ENCODE measurements around the gene ALCAM. TPM values are rescaled to one million over a fixed set of nuclear protein-coding genes. Genes with fewer than 3 reads are reported as not detected.

ALCAM gene
- total RNA-seq, 2 donors from 2014 or later, result 17.8 to 29.6 TPM

DNA sequence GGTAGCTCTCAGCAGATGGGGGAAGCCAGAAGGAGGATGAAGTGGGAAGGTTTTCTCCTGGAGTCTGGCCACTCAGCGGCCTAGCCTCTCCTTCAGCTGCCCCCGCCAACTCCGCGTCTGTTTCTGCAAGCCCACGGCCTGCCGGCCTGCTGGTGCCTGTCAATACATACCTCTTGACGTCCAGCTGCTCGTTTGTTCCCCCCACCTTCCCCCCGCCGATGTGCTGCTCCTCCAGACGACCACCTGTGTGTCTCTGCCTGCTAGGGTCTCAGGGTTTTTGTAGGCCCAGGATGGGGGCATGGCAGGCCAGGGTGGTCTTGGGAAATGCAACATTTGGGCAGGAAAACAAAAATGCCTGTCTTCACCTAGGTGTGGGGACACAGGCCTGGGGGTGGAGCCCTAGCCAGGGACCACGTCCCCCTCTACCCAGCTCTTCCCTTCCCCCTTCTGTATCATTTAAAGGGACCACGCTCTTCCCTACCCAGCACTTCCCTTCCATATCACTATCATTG lies 137.8 kb downstream of the ALCAM start:
- no peak overlapping the region for H3K4me3 ChIP-seq
- TF ChIP-seq, protein P1, sequence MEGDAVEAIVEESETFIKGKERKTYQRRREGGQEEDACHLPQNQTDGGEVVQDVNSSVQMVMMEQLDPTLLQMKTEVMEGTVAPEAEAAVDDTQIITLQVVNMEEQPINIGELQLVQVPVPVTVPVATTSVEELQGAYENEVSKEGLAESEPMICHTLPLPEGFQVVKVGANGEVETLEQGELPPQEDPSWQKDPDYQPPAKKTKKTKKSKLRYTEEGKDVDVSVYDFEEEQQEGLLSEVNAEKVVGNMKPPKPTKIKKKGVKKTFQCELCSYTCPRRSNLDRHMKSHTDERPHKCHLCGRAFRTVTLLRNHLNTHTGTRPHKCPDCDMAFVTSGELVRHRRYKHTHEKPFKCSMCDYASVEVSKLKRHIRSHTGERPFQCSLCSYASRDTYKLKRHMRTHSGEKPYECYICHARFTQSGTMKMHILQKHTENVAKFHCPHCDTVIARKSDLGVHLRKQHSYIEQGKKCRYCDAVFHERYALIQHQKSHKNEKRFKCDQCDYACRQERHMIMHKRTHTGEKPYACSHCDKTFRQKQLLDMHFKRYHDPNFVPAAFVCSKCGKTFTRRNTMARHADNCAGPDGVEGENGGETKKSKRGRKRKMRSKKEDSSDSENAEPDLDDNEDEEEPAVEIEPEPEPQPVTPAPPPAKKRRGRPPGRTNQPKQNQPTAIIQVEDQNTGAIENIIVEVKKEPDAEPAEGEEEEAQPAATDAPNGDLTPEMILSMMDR (IDR thresholded peaks at IDR 0.05), result no peak
- no peaks in the 10 kb centered on the region for H3K9me3 ChIP-seq
- no peaks in the 10 kb centered on the region for H3K4me1 ChIP-seq
- no peak overlapping the region for H3K27ac ChIP-seq
- H3K9ac ChIP-seq (ENCODE audit: low read depth in 2 of 2, low read length in 2 of 2), result no peak overlapping the region
- DNase-seq, result no peak
- H3K27me3 ChIP-seq, result no peaks in the 10 kb centered on the region
- intact Hi-C loops (cut with DNase I), result no loop called here
- H3K36me3 ChIP-seq, result no peaks in the 10 kb centered on the region

DNA sequence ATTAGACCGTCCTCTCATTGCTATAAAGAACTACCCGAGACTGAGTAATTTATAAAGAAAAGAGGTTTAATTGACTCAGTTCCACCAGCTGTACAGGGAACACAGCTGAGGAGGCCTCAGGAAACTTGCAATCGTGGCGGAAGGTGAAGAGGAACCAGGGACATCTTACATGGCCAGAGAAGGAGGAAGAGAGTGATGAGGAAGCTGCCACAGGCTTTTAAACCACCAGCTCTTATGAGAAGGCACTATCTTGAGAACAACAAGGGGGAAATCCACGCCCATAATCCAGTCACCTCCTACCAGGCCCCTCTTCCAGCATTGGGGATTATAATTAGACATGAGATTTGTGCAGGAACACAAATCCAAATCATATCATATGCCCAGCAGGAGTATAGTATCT lies 138.5 kb downstream of the ALCAM start:
- TF ChIP-seq, protein P1 (IDR thresholded peaks at IDR 0.05), result no peak
- Histone ChIP-seq H3K9ac (ENCODE audit: low read depth in 2 of 2, low read length in 2 of 2) (no peak overlapping the region), H3K4me1 (no peaks in the 10 kb centered on the region), H3K27ac (no peak overlapping the region), H3K9me3 (no peaks in the 10 kb centered on the region), H3K27me3 (no peaks in the 10 kb centered on the region), H3K4me3 (no peak overlapping the region), H3K36me3 (no peaks in the 10 kb centered on the region)
- no peak for DNase-seq
- intact Hi-C loops (cut with DNase I), result no loop called here

- Histone ChIP-seq H3K27me3 (no peaks in the 10 kb centered on the region), H3K9me3 (no peaks in the 10 kb centered on the region), H3K4me3 (no peak overlapping the region), H3K36me3 (no peaks in the 10 kb centered on the region), H3K9ac (ENCODE audit: low read depth in 2 of 2, low read length in 2 of 2) (no peak overlapping the region), H3K27ac (no peak overlapping the region), H3K4me1 (no peaks in the 10 kb centered on the region)
- intact Hi-C loops (cut with DNase I), result no loop called here
- TF ChIP-seq, protein P1 (IDR thresholded peaks at IDR 0.05), result no peak
- DNase-seq, result no peak
Measured at GRCh38 chr3:105511031-105511430, 144.3 kb downstream of the ALCAM start.

GRCh38 chr3:105512061-105512460 lies 145.4 kb downstream of the ALCAM start:
- no peaks in the 10 kb centered on the region for H3K27me3 ChIP-seq
- H3K36me3 ChIP-seq, result no peaks in the 10 kb centered on the region
- no peak overlapping the region for H3K27ac ChIP-seq
- TF ChIP-seq, protein P1 (IDR thresholded peaks at IDR 0.05), result no peak
- no peaks in the 10 kb centered on the region for H3K9me3 ChIP-seq
- H3K4me3 ChIP-seq, result no peak overlapping the region
- intact Hi-C loops (cut with DNase I), result no loop called here
- no peak overlapping the region for H3K9ac ChIP-seq (ENCODE audit: low read depth in 2 of 2, low read length in 2 of 2)
- no peaks in the 10 kb centered on the region for H3K4me1 ChIP-seq
- DNase-seq, result no peak

DNA sequence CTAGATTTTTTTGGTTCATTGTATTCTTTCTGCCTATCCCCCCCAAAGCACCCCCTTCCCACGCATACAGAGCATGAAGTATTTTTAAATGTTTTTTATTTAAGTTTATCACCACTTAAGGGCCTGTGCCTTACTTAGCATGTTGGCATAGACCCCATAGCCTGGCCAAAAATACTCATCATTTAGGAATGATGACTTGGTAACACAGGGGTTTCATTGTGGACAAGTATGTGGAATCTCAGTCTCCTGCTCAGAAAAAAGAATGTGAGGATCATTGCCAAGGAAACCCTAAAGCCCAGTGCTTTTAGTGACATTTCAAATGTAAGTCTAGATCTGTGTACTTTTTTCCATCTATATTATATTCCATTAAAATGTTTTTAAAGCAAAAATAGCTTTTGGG lies 146.3 kb downstream of the ALCAM start:
- H3K27me3 ChIP-seq, result no peaks in the 10 kb centered on the region
- no peak overlapping the region for H3K27ac ChIP-seq
- H3K4me1 ChIP-seq, result no peaks in the 10 kb centered on the region
- DNase-seq, result no peak
- no peak overlapping the region for H3K4me3 ChIP-seq
- TF ChIP-seq, protein P1 (IDR thresholded peaks at IDR 0.05), result no peak
- H3K9ac ChIP-seq (ENCODE audit: low read depth in 2 of 2, low read length in 2 of 2), result no peak overlapping the region
- H3K9me3 ChIP-seq, result no peaks in the 10 kb centered on the region
- no peaks in the 10 kb centered on the region for H3K36me3 ChIP-seq
- intact Hi-C loops (cut with DNase I), result no loop called here
